OCI-LY3 (cell line): Measurements from ENCODE around the gene RAB11B.
"Not testable (repeated sequence)": the region's sequence is repeated elsewhere in the genome, so short reads cannot be mapped to it uniquely, and the experiment has no call there.

ENCODE experiments used
- H2AFZ ChIP-seq: fragments of 200-600, 300-600 bp; shearing (Covaris generic); 2 replicates; pipeline ENCODE4 v1.6.0; 2014; ENCODE audit warnings: antibody characterized with exemption, low read depth, low read length
- H3K27ac ChIP-seq: fragments of 200-600, 300-600 bp; sonication (generic); 2 replicates; pipeline ENCODE4 v1.5.1; 2014; ENCODE audit warnings: mild to moderate bottlenecking, low read length, moderate library complexity, mixed read lengths
- H3K27me3 ChIP-seq: fragments of 200-600, 300-600 bp; sonication (generic); 2 replicates; pipeline ENCODE4 v1.6.1; 2014; ENCODE audit warnings: low read depth, low read length, mixed read lengths
- H3K36me3 ChIP-seq: fragments of 200-600, 300-600 bp; sonication (generic); replicated peaks from 2 replicates; pipeline ENCODE3; 2014; ENCODE audit warnings: low read depth, low read length, mixed read lengths
- H3K4me1 ChIP-seq: fragments of 300-600, 200-600 bp; sonication (generic); 2 replicates; pipeline ENCODE4 v1.6.1; 2014; ENCODE audit warnings: low read length, mixed read lengths
- H3K4me2 ChIP-seq: fragments of 200-600, 300-600 bp; sonication (generic); 2 replicates; pipeline ENCODE4 v1.6.1; 2014; ENCODE audit warnings: low read length, mixed read lengths
- H3K4me3 ChIP-seq: fragments of 300-600, 200-600 bp; sonication (generic); 2 replicates; pipeline ENCODE4 v1.5.1; 2014; ENCODE audit warnings: antibody characterized with exemption, mild to moderate bottlenecking, low read length, moderate library complexity
- H3K79me2 ChIP-seq: fragments of 300-600, 200-600 bp; shearing (Covaris generic); 2 replicates; pipeline ENCODE4 v1.6.1; 2014; ENCODE audit warnings: mild to moderate bottlenecking, low read length, mixed read lengths
- H3K9ac ChIP-seq: fragments of 300-600, 200-600 bp; shearing (Covaris generic); 2 replicates; pipeline ENCODE4 v1.6.0; 2014; ENCODE audit warnings: mild to moderate bottlenecking, low read length, moderate library complexity
- H3K9me3 ChIP-seq: fragments of 200-600, 300-600 bp; shearing (Covaris generic); 2 replicates; pipeline ENCODE4 v1.6.1; 2014; ENCODE audit warnings: low read length, mixed read lengths; ENCODE audit not compliant: insufficient read depth
- H4K20me1 ChIP-seq: fragments of 200-600, 300-600 bp; sonication (generic); 2 replicates; pipeline ENCODE4 v1.6.1; 2016; ENCODE audit warnings: low read length, mixed read lengths; ENCODE audit not compliant: insufficient read depth
- EZH2phosphoT487 ChIP-seq: fragments of 200-600 bp; shearing (Covaris generic); IDR thresholded peaks from 2 replicates; pipeline ENCODE4 v1.6.1; 2018; ENCODE audit warnings: antibody characterized with exemption, mixed run types, low read depth
- TF ChIP-seq, protein P1 (sequence below): fragments of 200-600, 300-600 bp; sonication (generic); IDR thresholded peaks from 2 replicates; pipeline ENCODE4 v1.5.1; 2014; ENCODE audit warnings: antibody characterized with exemption, low read length, low read depth

RAB11B gene

DNA sequence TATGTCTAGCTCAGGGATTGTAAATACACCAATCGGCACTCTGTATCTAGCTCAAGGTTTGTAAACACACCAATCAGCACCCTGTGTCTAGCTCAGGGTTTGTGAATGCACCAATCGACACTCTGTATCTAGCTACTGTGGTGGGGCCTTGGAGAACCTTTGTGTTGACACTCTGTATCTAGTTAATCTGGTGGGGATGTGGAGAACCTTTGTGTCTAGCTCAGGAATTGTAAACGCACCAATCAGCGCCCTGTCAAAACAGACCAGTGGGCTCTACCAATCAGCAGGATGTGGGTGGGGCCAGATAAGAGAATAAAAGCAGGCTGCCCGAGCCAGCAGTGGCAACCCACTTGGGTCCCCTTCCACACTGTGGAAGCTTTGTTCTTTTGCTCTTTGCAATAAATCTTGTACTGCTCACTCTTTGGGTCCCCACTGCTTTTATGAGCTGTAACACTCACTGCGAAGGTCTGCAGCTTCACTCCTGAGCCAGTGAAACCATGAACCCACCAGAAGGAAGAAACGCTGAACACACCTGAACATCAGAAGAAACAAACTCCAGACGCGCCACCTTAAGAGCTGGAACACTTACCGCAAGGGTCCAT lies 13.7 kb upstream of the RAB11B start:
- H3K36me3 ChIP-seq, H3K9ac ChIP-seq, H3K27ac ChIP-seq, H2AFZ ChIP-seq, H3K4me2 ChIP-seq, H4K20me1 ChIP-seq, H3K79me2 ChIP-seq, H3K4me3 ChIP-seq, H3K9me3 ChIP-seq, H3K27me3 ChIP-seq, H3K4me1 ChIP-seq: not testable (repeated sequence)

DNA sequence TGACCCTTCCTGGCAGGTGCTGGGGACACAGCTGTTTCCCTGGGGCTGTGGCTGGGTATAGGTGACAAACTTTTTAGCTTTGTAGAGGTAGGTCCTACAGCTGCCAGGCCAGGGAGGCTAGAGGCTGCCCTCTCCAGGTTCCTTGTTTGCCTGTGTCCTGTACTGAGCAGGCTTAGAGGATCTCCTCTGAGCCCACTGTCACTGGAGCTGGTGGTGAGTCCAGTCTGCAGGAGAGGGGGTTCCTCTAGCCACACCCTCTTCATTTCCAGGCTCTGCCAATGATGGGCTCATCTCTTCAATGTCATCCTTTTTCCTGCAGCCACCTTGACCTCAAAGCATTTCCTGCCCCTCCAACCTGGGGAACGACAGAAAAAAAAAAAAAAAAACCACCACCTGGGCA lies 12.6 kb upstream of the RAB11B start:
- H3K27ac ChIP-seq = no peak overlapping the region
- no peaks in the 10 kb centered on the region for H3K27me3 ChIP-seq
- no peaks in the 10 kb centered on the region for H3K36me3 ChIP-seq
- H3K79me2 ChIP-seq = no peaks in the 10 kb centered on the region
- H4K20me1 ChIP-seq = no peaks in the 10 kb centered on the region
- TF ChIP-seq, protein P1, sequence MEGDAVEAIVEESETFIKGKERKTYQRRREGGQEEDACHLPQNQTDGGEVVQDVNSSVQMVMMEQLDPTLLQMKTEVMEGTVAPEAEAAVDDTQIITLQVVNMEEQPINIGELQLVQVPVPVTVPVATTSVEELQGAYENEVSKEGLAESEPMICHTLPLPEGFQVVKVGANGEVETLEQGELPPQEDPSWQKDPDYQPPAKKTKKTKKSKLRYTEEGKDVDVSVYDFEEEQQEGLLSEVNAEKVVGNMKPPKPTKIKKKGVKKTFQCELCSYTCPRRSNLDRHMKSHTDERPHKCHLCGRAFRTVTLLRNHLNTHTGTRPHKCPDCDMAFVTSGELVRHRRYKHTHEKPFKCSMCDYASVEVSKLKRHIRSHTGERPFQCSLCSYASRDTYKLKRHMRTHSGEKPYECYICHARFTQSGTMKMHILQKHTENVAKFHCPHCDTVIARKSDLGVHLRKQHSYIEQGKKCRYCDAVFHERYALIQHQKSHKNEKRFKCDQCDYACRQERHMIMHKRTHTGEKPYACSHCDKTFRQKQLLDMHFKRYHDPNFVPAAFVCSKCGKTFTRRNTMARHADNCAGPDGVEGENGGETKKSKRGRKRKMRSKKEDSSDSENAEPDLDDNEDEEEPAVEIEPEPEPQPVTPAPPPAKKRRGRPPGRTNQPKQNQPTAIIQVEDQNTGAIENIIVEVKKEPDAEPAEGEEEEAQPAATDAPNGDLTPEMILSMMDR = no peak
- TF ChIP-seq EZH2phosphoT487 = no peak
- H3K4me2 ChIP-seq = no peak overlapping the region
- H3K9me3 ChIP-seq = no peaks in the 10 kb centered on the region
- no peak overlapping the region for H3K9ac ChIP-seq
- no peak overlapping the region for H3K4me3 ChIP-seq
- H2AFZ ChIP-seq = no peak overlapping the region
- no peaks in the 10 kb centered on the region for H3K4me1 ChIP-seq

- H3K4me2 ChIP-seq, H4K20me1 ChIP-seq, H3K9me3 ChIP-seq, H3K27me3 ChIP-seq, H3K79me2 ChIP-seq, H3K36me3 ChIP-seq, H3K4me1 ChIP-seq, H2AFZ ChIP-seq, H3K9ac ChIP-seq, H3K27ac ChIP-seq, H3K4me3 ChIP-seq: not testable (repeated sequence)
These were observed 10.8 kb upstream of the RAB11B start for GRCh38 chr19:8379156-8379891.

GRCh38 chr19:8384569-8384968 lies 5.6 kb upstream of the RAB11B start:
- H3K27ac ChIP-seq, H3K36me3 ChIP-seq, H3K79me2 ChIP-seq, H3K9ac ChIP-seq, H3K27me3 ChIP-seq, H2AFZ ChIP-seq, H3K4me1 ChIP-seq, H3K4me3 ChIP-seq, H3K9me3 ChIP-seq, H4K20me1 ChIP-seq, H3K4me2 ChIP-seq: not testable (repeated sequence)

DNA sequence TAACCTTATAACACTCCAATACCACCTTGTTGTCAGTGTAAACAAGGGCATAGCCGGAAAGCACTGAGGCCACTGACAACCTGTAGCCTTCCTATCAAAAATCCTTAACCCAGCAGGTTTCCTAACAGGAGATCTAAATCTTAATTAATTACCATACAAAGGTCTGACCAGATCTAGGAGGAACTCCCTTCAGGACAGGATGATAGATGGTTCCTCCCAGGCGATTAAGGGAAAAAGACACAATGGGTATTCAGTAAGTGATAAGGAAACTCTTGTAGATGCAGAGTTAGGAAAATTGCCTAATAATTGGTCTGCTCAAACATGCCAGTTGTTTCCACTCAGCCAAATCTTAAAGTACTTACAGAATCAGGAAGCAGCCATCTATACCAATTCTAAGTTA lies 5.1 kb upstream of the RAB11B start:
- H4K20me1 ChIP-seq, H3K4me1 ChIP-seq, H3K36me3 ChIP-seq, H3K27me3 ChIP-seq, H3K4me3 ChIP-seq, H3K9ac ChIP-seq, H3K27ac ChIP-seq, H3K79me2 ChIP-seq, H3K9me3 ChIP-seq, H3K4me2 ChIP-seq, H2AFZ ChIP-seq: not testable (repeated sequence)

GRCh38 chr19:8385566-8385965 lies 4.6 kb upstream of the RAB11B start:
- H3K9ac ChIP-seq, H3K4me1 ChIP-seq, H3K36me3 ChIP-seq, H2AFZ ChIP-seq, H3K27ac ChIP-seq, H3K4me2 ChIP-seq, H3K4me3 ChIP-seq, H4K20me1 ChIP-seq, H3K79me2 ChIP-seq, H3K27me3 ChIP-seq, H3K9me3 ChIP-seq: not testable (repeated sequence)

DNA sequence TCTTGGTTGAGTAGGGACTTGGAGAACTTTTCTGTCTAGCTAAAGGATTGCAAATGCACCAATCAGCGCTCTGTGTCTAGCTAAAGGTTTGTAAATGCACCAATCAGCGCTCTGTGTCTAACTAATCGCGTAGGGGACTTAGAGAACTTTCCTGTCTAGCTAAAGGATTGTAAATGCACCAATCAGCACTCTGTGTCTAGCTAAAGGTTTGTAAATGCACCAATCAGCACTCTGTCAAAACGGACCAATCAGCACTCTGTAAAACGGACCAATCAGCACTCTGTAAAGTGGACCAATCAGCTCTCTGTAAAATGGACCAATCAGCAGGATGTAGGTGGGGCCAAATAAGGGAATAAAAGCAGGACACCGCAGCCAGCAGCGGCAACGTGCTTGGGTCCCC lies 3.7 kb upstream of the RAB11B start:
- not testable (repeated sequence) for H2AFZ ChIP-seq, H3K27ac ChIP-seq, H3K9me3 ChIP-seq, H3K27me3 ChIP-seq, H3K36me3 ChIP-seq, H4K20me1 ChIP-seq, H3K79me2 ChIP-seq, H3K4me3 ChIP-seq, H3K4me1 ChIP-seq, H3K9ac ChIP-seq, H3K4me2 ChIP-seq
